Tibial nerve (tissue), 3 donors: ENCODE results near the gene TBC1D10B.

Experiments
- CTCF ChIP-seq, 5 experiments: fragments of 200-600 bp in 3 of 5; fragments of 450-650 bp in 2 of 5; sonication (generic) in 3 of 5; IDR thresholded peaks; one replicate each; pipeline ENCODE4 v1.5.1; 2016 to 2019; ENCODE audit warnings: antibody characterized with exemption in 5 of 5, mild to moderate bottlenecking in 3 of 5, moderate library complexity in 2 of 5
- POLR2A ChIP-seq, 2 donors: fragments of 450-650 bp; IDR thresholded peaks; one replicate each; pipeline ENCODE4 v1.6.1; 2017; ENCODE audit warnings: antibody characterized with exemption in 2 of 2, mild to moderate bottlenecking in 2 of 2, moderate library complexity in 2 of 2

- TF ChIP-seq POLR2A (IDR thresholded peaks at IDR 0.05) (peak; percentile 56 to 82), CTCF (IDR thresholded peaks at IDR 0.05) (peak in 1 of 5 experiments; percentile 12)
Measured at GRCh38 chr16:30377812-30378235, 7.5 kb upstream of the TBC1D10B start.
